MM.1S (cell line): Measurements from ENCODE around the gene RTN4RL2.

ENCODE experiments used
- DNase-seq: peaks from one replicate; pipeline ENCODE4 v3.0.0-alpha.2; 2015
- H2AFZ ChIP-seq: fragments of 300-600 bp; sonication (generic); 2 replicates; pipeline ENCODE4 v1.6.0; 2016; ENCODE audit warnings: antibody characterized with exemption, low read length
- H3F3A ChIP-seq: fragments of 300-600 bp; sonication (generic); 2 replicates; pipeline ENCODE4 v1.6.1; 2016; ENCODE audit warnings: mild to moderate bottlenecking, antibody characterized with exemption, low read length, moderate library complexity, mixed read lengths; ENCODE audit not compliant: insufficient read depth
- H3K27ac ChIP-seq: fragments of 300-600 bp; sonication (generic); 2 replicates; pipeline ENCODE4 v1.5.1; 2016; ENCODE audit warnings: mild to moderate bottlenecking, low read length
- H3K27me3 ChIP-seq: fragments of 300-600 bp; sonication (generic); replicated peaks from 2 replicates; pipeline ENCODE4 v1.6.0; 2016; ENCODE audit warnings: low read length; ENCODE audit not compliant: insufficient read depth
- H3K36me3 ChIP-seq: fragments of 300-600 bp; sonication (generic); replicated peaks from 2 replicates; pipeline ENCODE4 v1.6.1; 2016; ENCODE audit warnings: mild to moderate bottlenecking, low read length, mixed read lengths; ENCODE audit not compliant: insufficient read depth
- H3K4me1 ChIP-seq: fragments of 300-600 bp; sonication (generic); 2 replicates; pipeline ENCODE4 v1.6.1; 2016; ENCODE audit warnings: low read length, mixed read lengths
- H3K4me2 ChIP-seq: fragments of 300-600 bp; sonication (generic); 2 replicates; pipeline ENCODE4 v1.6.0; 2016; ENCODE audit warnings: low read depth, low read length
- H3K4me3 ChIP-seq: fragments of 300-600 bp; sonication (generic); 2 replicates; pipeline ENCODE4 v1.5.1; 2016; ENCODE audit warnings: low read length, mixed read lengths
- H3K79me2 ChIP-seq: fragments of 300-600 bp; sonication (generic); 2 replicates; pipeline ENCODE4 v1.6.1; 2016; ENCODE audit warnings: mixed run types, low read length, mixed read lengths
- H3K9ac ChIP-seq: fragments of 300-600 bp; sonication (generic); 2 replicates; pipeline ENCODE4 v1.6.1; 2016; ENCODE audit warnings: low read length, mixed read lengths
- H3K9me2 ChIP-seq: fragments of 300-600 bp; sonication (generic); replicated peaks from 2 replicates; pipeline ENCODE4 v1.6.1; 2016; ENCODE audit warnings: mild to moderate bottlenecking, low read length, mixed read lengths; ENCODE audit not compliant: insufficient read depth
- H3K9me3 ChIP-seq: fragments of 300-600 bp; sonication (generic); replicated peaks from 2 replicates; pipeline ENCODE4 v1.6.1; 2016; ENCODE audit warnings: mild to moderate bottlenecking, low read length, mixed read lengths; ENCODE audit not compliant: insufficient read depth
- H4K20me1 ChIP-seq: fragments of 300-600 bp; sonication (generic); 2 replicates; pipeline ENCODE4 v1.6.1; 2016; ENCODE audit warnings: mild to moderate bottlenecking, low read length, moderate library complexity, mixed read lengths; ENCODE audit not compliant: insufficient read depth
- EZH2 ChIP-seq: fragments of 300-600 bp; sonication (generic); optimal IDR thresholded peaks from 2 replicates; pipeline ENCODE3; 2017; ENCODE audit warnings: low read depth, mild to moderate bottlenecking, antibody characterized with exemption, low read length, mixed read lengths
- EZH2phosphoT487 ChIP-seq: fragments of 300-600 bp; sonication (generic); IDR thresholded peaks from 2 replicates; pipeline ENCODE4 v1.6.1; 2018; ENCODE audit warnings: antibody characterized with exemption, low read length
- TF ChIP-seq, protein P1 (sequence below): fragments of 300-600 bp; sonication (generic); IDR thresholded peaks from 2 replicates; pipeline ENCODE4 v1.5.1; 2016; ENCODE audit warnings: antibody characterized with exemption, low read length, mixed read lengths

The RTN4RL2 gene

DNA sequence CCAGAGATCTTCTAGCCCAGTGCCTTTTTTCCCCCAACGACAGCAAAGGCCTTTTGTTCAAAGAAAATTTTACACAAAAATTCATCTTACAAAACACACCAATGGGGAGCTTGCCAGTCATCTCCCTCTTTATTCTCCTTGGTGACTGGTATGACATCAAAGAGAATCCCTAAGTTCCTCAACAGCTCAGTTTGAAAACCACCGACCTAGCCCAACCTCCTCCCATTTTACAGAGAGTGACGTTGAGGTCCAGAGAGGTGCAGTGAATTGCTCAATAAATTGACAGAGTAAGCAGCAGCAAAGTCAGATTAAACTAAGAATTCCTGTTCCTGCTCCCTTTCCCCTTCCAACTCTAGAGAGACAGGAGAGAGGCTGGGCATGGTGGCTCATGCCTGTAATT, 41.2 kb upstream of the RTN4RL2 start:
- H3F3A ChIP-seq = no peaks in the 10 kb centered on the region
- H3K27me3 ChIP-seq = no peaks in the 10 kb centered on the region
- H3K4me2 ChIP-seq = no peak overlapping the region
- no peaks in the 10 kb centered on the region for H3K79me2 ChIP-seq
- H3K27ac ChIP-seq = no peak overlapping the region
- no peak overlapping the region for H2AFZ ChIP-seq
- no peaks in the 10 kb centered on the region for H3K9me2 ChIP-seq
- no peaks in the 10 kb centered on the region for H3K9me3 ChIP-seq
- H3K36me3 ChIP-seq = no peaks in the 10 kb centered on the region
- H3K4me3 ChIP-seq = no peak overlapping the region
- H4K20me1 ChIP-seq = no peaks in the 10 kb centered on the region
- H3K4me1 ChIP-seq = peaks cover 3% of the 10 kb centered on the region
- no peak for DNase-seq
- TF ChIP-seq EZH2 (no peak), EZH2phosphoT487 (no peak)
- TF ChIP-seq, protein P1, sequence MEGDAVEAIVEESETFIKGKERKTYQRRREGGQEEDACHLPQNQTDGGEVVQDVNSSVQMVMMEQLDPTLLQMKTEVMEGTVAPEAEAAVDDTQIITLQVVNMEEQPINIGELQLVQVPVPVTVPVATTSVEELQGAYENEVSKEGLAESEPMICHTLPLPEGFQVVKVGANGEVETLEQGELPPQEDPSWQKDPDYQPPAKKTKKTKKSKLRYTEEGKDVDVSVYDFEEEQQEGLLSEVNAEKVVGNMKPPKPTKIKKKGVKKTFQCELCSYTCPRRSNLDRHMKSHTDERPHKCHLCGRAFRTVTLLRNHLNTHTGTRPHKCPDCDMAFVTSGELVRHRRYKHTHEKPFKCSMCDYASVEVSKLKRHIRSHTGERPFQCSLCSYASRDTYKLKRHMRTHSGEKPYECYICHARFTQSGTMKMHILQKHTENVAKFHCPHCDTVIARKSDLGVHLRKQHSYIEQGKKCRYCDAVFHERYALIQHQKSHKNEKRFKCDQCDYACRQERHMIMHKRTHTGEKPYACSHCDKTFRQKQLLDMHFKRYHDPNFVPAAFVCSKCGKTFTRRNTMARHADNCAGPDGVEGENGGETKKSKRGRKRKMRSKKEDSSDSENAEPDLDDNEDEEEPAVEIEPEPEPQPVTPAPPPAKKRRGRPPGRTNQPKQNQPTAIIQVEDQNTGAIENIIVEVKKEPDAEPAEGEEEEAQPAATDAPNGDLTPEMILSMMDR = no peak
- H3K9ac ChIP-seq = no peak overlapping the region

DNA sequence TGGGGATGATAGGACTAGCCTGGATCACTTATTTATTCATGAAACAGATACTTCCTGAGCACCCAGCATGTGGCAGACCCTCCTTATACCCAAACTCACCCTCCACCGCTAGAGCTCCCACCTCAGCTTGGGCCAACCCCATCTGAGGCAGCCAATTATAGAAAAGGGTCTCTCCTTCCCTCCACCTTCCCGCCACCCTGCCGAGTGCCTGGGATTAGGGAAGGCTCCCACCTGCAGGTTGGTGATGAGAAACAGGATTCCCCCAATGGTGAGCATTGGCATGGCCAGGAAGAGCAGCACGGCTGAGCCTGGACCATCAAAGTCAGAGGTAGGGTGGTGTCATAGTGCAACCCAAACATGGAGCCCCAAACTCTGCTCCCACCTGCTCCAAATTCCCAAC, 39.3 kb upstream of the RTN4RL2 start:
- Histone ChIP-seq H3K9me2 (no peaks in the 10 kb centered on the region), H3K4me3 (no peak overlapping the region), H3K9me3 (no peaks in the 10 kb centered on the region), H4K20me1 (no peaks in the 10 kb centered on the region), H2AFZ (no peak overlapping the region), H3K79me2 (no peaks in the 10 kb centered on the region), H3K4me2 (no peak overlapping the region), H3F3A (peaks cover 8% of the 10 kb centered on the region), H3K27ac (no peak overlapping the region), H3K27me3 (no peaks in the 10 kb centered on the region), H3K36me3 (no peaks in the 10 kb centered on the region), H3K9ac (no peak overlapping the region), H3K4me1 (peaks cover 22% of the 10 kb centered on the region)
- no peak for DNase-seq
- no peak for TF ChIP-seq EZH2phosphoT487
- TF ChIP-seq, protein P1 = no peak
- TF ChIP-seq EZH2 = no peak

DNA sequence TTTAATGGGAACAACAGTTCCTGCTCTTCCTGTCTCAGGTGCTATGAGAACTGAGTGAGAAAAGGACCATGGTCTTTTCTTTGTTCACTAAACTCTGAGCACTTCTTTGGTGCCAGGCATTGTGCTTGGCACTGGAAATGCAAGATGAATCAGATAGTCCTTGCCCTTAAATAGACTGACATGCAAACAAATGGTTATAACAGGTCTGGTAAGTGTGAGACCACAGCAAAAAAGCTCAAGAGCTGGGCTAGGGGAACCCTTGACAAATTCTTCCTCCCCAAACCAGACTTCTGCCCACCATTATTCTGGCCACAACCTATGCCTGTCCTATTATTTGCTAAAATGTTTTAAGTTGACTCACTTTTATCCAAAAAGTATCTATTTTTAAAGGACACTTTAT, 38.5 kb upstream of the RTN4RL2 start:
- Histone ChIP-seq H3K9me2 (no peaks in the 10 kb centered on the region), H3K79me2 (no peaks in the 10 kb centered on the region), H3K4me2 (no peak overlapping the region), H3K27ac (no peak overlapping the region), H3K4me3 (no peak overlapping the region), H3K9me3 (no peaks in the 10 kb centered on the region), H3K27me3 (no peaks in the 10 kb centered on the region), H3K4me1 (peaks cover 23% of the 10 kb centered on the region), H3K9ac (no peak overlapping the region), H2AFZ (no peak overlapping the region), H3K36me3 (no peaks in the 10 kb centered on the region), H4K20me1 (no peaks in the 10 kb centered on the region), H3F3A (peaks cover 8% of the 10 kb centered on the region)
- TF ChIP-seq EZH2 (no peak), EZH2phosphoT487 (no peak)
- TF ChIP-seq, protein P1 = no peak
- DNase-seq = no peak

DNA sequence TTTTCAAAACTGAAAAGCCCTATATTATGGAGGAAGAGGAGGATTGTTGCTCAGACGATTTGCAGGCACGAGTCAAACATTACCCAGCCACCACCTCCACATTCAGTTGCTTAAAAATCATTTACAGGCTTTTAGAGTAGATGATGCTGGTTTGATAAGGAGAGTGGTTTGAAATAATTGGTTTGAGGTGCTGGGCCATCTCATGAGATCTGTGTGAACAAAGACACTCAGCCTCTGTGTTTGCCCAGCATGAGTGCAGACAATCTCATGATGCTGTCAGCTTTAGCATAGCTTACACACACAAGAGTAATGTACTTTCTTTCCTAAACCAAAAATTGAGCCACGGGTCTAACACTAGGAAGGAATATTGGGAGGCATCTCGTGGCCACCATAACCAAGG, 37.7 kb upstream of the RTN4RL2 start:
- no peaks in the 10 kb centered on the region for H3K79me2 ChIP-seq

More for the DNA sequence above, 37.7 kb upstream of the RTN4RL2 start:
- no peak overlapping the region for H2AFZ ChIP-seq
- no peak for DNase-seq
- H4K20me1 ChIP-seq = no peaks in the 10 kb centered on the region
- H3K9me3 ChIP-seq = no peaks in the 10 kb centered on the region
- no peaks in the 10 kb centered on the region for H3K36me3 ChIP-seq
- peaks cover 8% of the 10 kb centered on the region for H3F3A ChIP-seq
- no peaks in the 10 kb centered on the region for H3K9me2 ChIP-seq
- peaks cover 23% of the 10 kb centered on the region for H3K4me1 ChIP-seq
- H3K9ac ChIP-seq = no peak overlapping the region
- no peak overlapping the region for H3K27ac ChIP-seq
- H3K4me2 ChIP-seq = no peak overlapping the region
- no peak overlapping the region for H3K4me3 ChIP-seq
- H3K27me3 ChIP-seq = no peaks in the 10 kb centered on the region
- TF ChIP-seq EZH2phosphoT487 (no peak), EZH2 (no peak)
- TF ChIP-seq, protein P1 = no peak
